Liver (tissue), 3 donors: ENCODE data around the gene HOXA7.

Experiments
- CTCF ChIP-seq: fragments of 150-350 bp; IDR thresholded peaks from 2 replicates; pipeline ENCODE4 v1.5.1; 2017; ENCODE audit warnings: improper control_type of control experiment, low read depth, low read length; ENCODE audit not compliant: missing input control
- EGR1 ChIP-seq, 2 donors: IDR thresholded peaks; 2 replicates each; pipeline ENCODE4 v1.6.1; 2016 to 2018; ENCODE audit warnings: antibody characterized with exemption in 2 of 2, low read depth in 2 of 2
- FOXA2 ChIP-seq: IDR thresholded peaks from 2 replicates; pipeline ENCODE4 v1.6.1; 2016; ENCODE audit warnings: antibody characterized with exemption
- GABPA ChIP-seq, 2 donors: IDR thresholded peaks in 1 of 2; conservative IDR thresholded peaks in 1 of 2; 2 replicates each; pipeline ENCODE4 v1.6.1; 2016; ENCODE audit warnings: antibody characterized with exemption in 2 of 2, mild to moderate bottlenecking in 1 of 2, moderate library complexity in 1 of 2
- JUND ChIP-seq, 2 donors: IDR thresholded peaks; 2 replicates each; pipeline ENCODE4 v1.6.1; 2016; ENCODE audit warnings: antibody characterized with exemption in 2 of 2
- MAX ChIP-seq: IDR thresholded peaks from 2 replicates; pipeline ENCODE4 v1.6.1; 2016; ENCODE audit warnings: antibody characterized with exemption
- RAD21 ChIP-seq, 2 donors: IDR thresholded peaks; 2 replicates each; pipeline ENCODE4 v1.6.1; 2016; ENCODE audit warnings: antibody characterized with exemption in 2 of 2, mild to moderate bottlenecking in 2 of 2
- REST ChIP-seq: IDR thresholded peaks from 2 replicates; pipeline ENCODE4 v1.6.1; 2016; ENCODE audit warnings: antibody characterized with exemption, mild to moderate bottlenecking
- SP1 ChIP-seq: IDR thresholded peaks from 2 replicates; pipeline ENCODE4 v1.6.1; 2018; ENCODE audit warnings: antibody characterized with exemption, mild to moderate bottlenecking
- TAF1 ChIP-seq: conservative IDR thresholded peaks from 2 replicates; pipeline ENCODE4 v1.6.1; 2016; ENCODE audit warnings: antibody characterized with exemption, mild to moderate bottlenecking
- YY1 ChIP-seq: IDR thresholded peaks from 2 replicates; pipeline ENCODE4 v1.6.1; 2016; ENCODE audit warnings: antibody characterized with exemption, mild to moderate bottlenecking
- TF ChIP-seq, protein P1 (sequence below): IDR thresholded peaks from 2 replicates; pipeline ENCODE4 v1.6.1; 2016; ENCODE audit warnings: antibody characterized with exemption
- TF ChIP-seq, protein P2 (sequence below): IDR thresholded peaks from 2 replicates; pipeline ENCODE4 v1.6.1; 2016; ENCODE audit warnings: antibody characterized with exemption
- donor health status: healthy.
- donor health status: healthy.

DNA sequence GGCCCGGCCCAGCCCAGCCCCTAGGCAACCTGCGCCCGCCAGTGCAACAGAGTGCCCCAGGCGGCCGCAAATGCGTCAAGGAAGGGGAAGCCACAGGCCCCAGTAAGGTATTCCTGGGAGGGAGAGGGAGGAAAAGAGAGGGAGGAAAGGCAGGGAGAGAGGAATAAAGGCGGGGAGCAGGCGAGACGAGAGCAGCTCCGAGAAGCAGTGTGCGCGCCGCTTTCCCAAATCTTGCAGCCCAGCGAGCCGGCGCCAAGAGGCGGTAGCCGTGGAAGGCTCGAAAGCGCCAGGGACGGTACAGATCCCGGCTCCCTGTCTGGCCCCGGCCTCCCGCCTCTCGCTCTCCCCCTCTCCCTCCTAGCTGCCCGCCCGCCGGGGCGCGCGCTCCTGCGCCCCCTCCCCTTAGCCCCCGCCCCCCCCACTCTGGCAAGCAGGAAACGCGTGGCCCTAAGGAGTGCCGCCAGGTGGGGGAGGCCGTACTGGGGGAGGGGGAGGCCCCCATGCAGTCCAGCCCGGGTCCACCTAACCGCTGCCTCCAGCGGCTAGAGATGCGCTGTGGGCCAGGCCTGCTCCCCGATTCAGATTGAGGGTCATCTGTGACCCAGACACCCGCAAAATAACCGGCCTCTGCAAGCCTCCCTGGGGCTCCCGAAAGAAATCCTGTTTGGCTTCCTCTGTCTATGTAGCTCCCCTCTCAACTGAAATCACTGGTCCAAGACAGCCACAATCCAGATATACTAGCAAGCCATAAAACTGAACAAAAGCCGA lies 13.4 kb upstream of the HOXA7 start:
- TF ChIP-seq SP1, result no peak
- TF ChIP-seq CTCF, result no peak
- no peak for TF ChIP-seq EGR1 (IDR thresholded peaks at IDR 0.05; ENCODE audit: low read depth in 2 of 2)
- TF ChIP-seq, protein P1, sequence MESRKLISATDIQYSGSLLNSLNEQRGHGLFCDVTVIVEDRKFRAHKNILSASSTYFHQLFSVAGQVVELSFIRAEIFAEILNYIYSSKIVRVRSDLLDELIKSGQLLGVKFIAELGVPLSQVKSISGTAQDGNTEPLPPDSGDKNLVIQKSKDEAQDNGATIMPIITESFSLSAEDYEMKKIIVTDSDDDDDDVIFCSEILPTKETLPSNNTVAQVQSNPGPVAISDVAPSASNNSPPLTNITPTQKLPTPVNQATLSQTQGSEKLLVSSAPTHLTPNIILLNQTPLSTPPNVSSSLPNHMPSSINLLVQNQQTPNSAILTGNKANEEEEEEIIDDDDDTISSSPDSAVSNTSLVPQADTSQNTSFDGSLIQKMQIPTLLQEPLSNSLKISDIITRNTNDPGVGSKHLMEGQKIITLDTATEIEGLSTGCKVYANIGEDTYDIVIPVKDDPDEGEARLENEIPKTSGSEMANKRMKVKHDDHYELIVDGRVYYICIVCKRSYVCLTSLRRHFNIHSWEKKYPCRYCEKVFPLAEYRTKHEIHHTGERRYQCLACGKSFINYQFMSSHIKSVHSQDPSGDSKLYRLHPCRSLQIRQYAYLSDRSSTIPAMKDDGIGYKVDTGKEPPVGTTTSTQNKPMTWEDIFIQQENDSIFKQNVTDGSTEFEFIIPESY, result no peak
- no peak for TF ChIP-seq FOXA2
- no peak for TF ChIP-seq YY1
- TF ChIP-seq GABPA (IDR thresholded peaks at IDR 0.05 in 1 of 2, conservative IDR thresholded peaks at IDR 0.05 in 1 of 2), result no peak
- TF ChIP-seq JUND (IDR thresholded peaks at IDR 0.05), result no peak
- no peak for TF ChIP-seq MAX
- TF ChIP-seq RAD21 (IDR thresholded peaks at IDR 0.05), result no peak
- no peak for TF ChIP-seq REST
- no peak for TF ChIP-seq TAF1
- TF ChIP-seq, protein P2, sequence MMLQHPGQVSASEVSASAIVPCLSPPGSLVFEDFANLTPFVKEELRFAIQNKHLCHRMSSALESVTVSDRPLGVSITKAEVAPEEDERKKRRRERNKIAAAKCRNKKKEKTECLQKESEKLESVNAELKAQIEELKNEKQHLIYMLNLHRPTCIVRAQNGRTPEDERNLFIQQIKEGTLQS, result no peak
